ENCODE results near the gene AGBL4. TPM values are rescaled to one million over a fixed set of nuclear protein-coding genes. Genes with fewer than 3 reads are reported as not detected.

The AGBL4 gene
- polyA plus RNA-seq, 1 donor (not counting 4 experiments of a cell fraction or from before 2014, with no cell fraction given), result not detected

DNA sequence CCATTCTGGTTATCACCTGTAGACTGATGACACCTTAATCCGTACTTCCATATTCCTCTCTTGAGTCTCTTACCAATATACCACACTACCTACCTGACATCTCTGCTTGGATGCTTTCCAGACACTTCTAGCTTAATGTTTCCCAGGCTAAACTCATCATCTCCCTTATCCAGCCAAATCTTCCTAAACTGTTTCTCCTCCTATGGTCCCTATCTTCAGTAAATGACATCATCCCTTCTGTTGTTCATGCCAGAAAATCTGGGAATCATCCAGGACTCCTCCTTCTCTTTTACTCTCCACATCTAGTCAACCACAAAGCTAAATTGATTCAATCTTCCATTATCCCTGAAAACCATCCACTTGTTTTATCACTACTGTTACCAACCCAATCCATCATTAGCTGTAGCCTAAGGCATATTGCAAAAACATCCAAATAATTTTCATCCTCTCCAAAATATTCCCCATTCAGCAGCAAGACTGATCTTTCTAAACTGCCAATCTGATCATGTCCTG lies 783.0 kb downstream of the AGBL4 start:
- no peaks in the 10 kb centered on the region for H3K36me3 ChIP-seq (ENCODE audit: control insufficient read depth in 2 of 2, extremely low read depth in 1 of 2, insufficient read depth in 2 of 2, low read length in 2 of 2)
- H3K9me3 ChIP-seq (ENCODE audit: control insufficient read depth, low read depth, low read length), result no peaks in the 10 kb centered on the region
- no peak overlapping the region for H2AFZ ChIP-seq (ENCODE audit: control insufficient read depth, low read length)
- H3K27me3 ChIP-seq (ENCODE audit: control insufficient read depth, extremely low read depth, insufficient read depth, low read length), result no peaks in the 10 kb centered on the region
- TF ChIP-seq EZH2 (IDR thresholded peaks at IDR 0.05; ENCODE audit: low read length), result no peak
- TF ChIP-seq, protein P1, sequence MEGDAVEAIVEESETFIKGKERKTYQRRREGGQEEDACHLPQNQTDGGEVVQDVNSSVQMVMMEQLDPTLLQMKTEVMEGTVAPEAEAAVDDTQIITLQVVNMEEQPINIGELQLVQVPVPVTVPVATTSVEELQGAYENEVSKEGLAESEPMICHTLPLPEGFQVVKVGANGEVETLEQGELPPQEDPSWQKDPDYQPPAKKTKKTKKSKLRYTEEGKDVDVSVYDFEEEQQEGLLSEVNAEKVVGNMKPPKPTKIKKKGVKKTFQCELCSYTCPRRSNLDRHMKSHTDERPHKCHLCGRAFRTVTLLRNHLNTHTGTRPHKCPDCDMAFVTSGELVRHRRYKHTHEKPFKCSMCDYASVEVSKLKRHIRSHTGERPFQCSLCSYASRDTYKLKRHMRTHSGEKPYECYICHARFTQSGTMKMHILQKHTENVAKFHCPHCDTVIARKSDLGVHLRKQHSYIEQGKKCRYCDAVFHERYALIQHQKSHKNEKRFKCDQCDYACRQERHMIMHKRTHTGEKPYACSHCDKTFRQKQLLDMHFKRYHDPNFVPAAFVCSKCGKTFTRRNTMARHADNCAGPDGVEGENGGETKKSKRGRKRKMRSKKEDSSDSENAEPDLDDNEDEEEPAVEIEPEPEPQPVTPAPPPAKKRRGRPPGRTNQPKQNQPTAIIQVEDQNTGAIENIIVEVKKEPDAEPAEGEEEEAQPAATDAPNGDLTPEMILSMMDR (optimal IDR thresholded peaks at IDR 0.05 in 1 of 3, IDR thresholded peaks at IDR 0.05 in 1 of 3, conservative IDR thresholded peaks at IDR 0.05 in 1 of 3; ENCODE audit: extremely low read depth in 1 of 3, insufficient read depth in 2 of 3, low read length in 3 of 3), result no peak
- H3K9ac ChIP-seq (ENCODE audit: control insufficient read depth, extremely low read depth, insufficient read depth, low read length), result no peak overlapping the region
- dilution Hi-C loops (cut with MboI; ENCODE audit: extremely low pct_ligation_motif_present, low sequenced_read_pairs), result no loop called here
- no peak overlapping the region for H3K4me3 ChIP-seq (ENCODE audit: control insufficient read depth in 2 of 3, extremely low read depth in 1 of 3, insufficient read depth in 2 of 3, low read depth in 1 of 3, low read length in 3 of 3)
- no peaks in the 10 kb centered on the region for H4K20me1 ChIP-seq (ENCODE audit: control insufficient read depth, extremely low read depth, insufficient read depth, low read length)
- no peak overlapping the region for H3K4me2 ChIP-seq (ENCODE audit: control insufficient read depth, extremely low read depth, insufficient read depth, low read depth, low read length)
- H3K9me1 ChIP-seq (ENCODE audit: control insufficient read depth, extremely low read depth, insufficient read depth, low read length), result no peaks in the 10 kb centered on the region
- DNase-seq (ENCODE audit: low read depth, low spot score), result no peak
- H3K79me2 ChIP-seq (ENCODE audit: control insufficient read depth, insufficient read depth, low read length), result no peaks in the 10 kb centered on the region
- H3K4me1 ChIP-seq (ENCODE audit: control insufficient read depth, extremely low read depth, insufficient read depth, low read length), result no peaks in the 10 kb centered on the region
- FAIRE-seq, result no peak
- H3K27ac ChIP-seq (ENCODE audit: control insufficient read depth, insufficient read depth, low read length), result no peak overlapping the region

DNA sequence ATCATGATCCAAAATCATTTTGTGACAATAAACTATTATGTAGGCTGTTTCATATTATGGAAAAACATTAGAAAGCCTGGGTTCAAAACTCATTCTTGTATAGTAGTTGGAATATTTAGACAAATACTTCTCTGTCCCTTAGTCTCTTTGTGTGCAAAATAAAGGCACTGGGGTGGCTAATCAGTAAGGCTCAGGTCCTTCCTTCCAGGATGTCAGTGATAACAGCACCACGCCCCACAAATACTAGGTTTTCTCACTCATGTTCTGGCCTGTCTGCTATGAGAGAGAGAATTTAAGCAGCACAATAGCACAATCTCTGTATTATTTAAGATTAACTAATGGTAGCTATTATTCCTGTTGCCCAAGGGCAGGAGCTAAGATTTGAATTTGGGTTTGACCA lies 788.8 kb downstream of the AGBL4 start:
- no peaks in the 10 kb centered on the region for H3K9me1 ChIP-seq (ENCODE audit: control insufficient read depth, extremely low read depth, insufficient read depth, low read length)
- dilution Hi-C loops (cut with MboI; ENCODE audit: extremely low pct_ligation_motif_present, low sequenced_read_pairs), result no loop called here
- H3K4me2 ChIP-seq (ENCODE audit: control insufficient read depth, extremely low read depth, insufficient read depth, low read depth, low read length), result no peak overlapping the region
- no peaks in the 10 kb centered on the region for H3K79me2 ChIP-seq (ENCODE audit: control insufficient read depth, insufficient read depth, low read length)
- TF ChIP-seq EZH2 (IDR thresholded peaks at IDR 0.05; ENCODE audit: low read length), result no peak
- TF ChIP-seq, protein P1 (optimal IDR thresholded peaks at IDR 0.05 in 1 of 3, IDR thresholded peaks at IDR 0.05 in 1 of 3, conservative IDR thresholded peaks at IDR 0.05 in 1 of 3; ENCODE audit: extremely low read depth in 1 of 3, insufficient read depth in 2 of 3, low read length in 3 of 3), result no peak
- H3K4me1 ChIP-seq (ENCODE audit: control insufficient read depth, extremely low read depth, insufficient read depth, low read length), result no peaks in the 10 kb centered on the region
- DNase-seq (ENCODE audit: low read depth, low spot score) (no peak), FAIRE-seq (no peak)
- H3K27me3 ChIP-seq (ENCODE audit: control insufficient read depth, extremely low read depth, insufficient read depth, low read length), result no peaks in the 10 kb centered on the region
- H3K4me3 ChIP-seq (ENCODE audit: control insufficient read depth in 2 of 3, extremely low read depth in 1 of 3, insufficient read depth in 2 of 3, low read depth in 1 of 3, low read length in 3 of 3), result no peak overlapping the region
- no peak overlapping the region for H2AFZ ChIP-seq (ENCODE audit: control insufficient read depth, low read length)
- no peaks in the 10 kb centered on the region for H3K36me3 ChIP-seq (ENCODE audit: control insufficient read depth in 2 of 2, extremely low read depth in 1 of 2, insufficient read depth in 2 of 2, low read length in 2 of 2)
- no peaks in the 10 kb centered on the region for H4K20me1 ChIP-seq (ENCODE audit: control insufficient read depth, extremely low read depth, insufficient read depth, low read length)
- H3K9ac ChIP-seq (ENCODE audit: control insufficient read depth, extremely low read depth, insufficient read depth, low read length), result no peak overlapping the region
- H3K27ac ChIP-seq (ENCODE audit: control insufficient read depth, insufficient read depth, low read length), result no peak overlapping the region
- no peaks in the 10 kb centered on the region for H3K9me3 ChIP-seq (ENCODE audit: control insufficient read depth, low read depth, low read length)

All from keratinocyte (primary cell).